T-helper 2 cell (primary cell): ENCODE measurements around the gene USP46.

Experiments
- DNase-seq, 5 experiments: peaks; one replicate each; pipeline versions ENCODE4 v3.0.0 to v3.0.0-alpha.2; 2012 to 2022

The USP46 gene

DNA sequence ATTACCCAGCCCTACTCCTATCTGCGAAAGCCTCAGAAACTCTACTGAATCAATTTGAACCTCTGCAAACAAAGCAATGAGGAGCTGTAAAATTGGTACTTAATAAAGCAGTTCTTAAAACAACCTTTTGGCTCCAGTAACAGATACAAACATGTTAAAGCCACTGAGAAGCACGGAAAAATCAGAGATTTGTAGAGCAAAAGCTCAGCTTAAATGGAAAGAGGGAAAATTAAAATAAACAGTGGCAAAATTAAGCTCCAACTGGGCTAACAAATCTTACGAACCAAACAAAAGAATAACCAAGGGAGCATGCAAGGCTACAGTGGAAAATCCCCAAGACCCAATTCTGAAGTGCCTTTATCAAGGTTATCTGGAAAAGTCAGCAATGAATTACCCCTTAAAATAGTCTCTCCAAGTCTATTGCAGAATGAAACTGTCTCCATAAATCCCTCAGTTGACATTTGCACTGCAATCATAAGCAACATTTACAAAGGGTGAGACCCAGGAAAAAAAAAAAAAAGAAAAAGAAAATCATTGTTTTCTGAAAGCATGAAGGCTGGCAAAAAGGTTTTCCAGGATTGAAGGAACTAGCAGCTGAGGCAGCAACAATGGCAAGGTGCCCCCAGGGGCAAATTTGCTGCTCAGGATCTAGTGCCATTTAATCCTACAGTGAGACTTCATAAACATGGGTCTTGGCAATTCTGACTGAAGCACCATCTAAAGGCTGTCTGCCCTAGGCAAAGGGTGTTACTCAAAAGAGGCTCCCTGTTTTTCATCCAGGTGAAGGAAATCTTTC, 40.1 kb downstream of the USP46 start:
- DNase-seq, result no peak

DNA sequence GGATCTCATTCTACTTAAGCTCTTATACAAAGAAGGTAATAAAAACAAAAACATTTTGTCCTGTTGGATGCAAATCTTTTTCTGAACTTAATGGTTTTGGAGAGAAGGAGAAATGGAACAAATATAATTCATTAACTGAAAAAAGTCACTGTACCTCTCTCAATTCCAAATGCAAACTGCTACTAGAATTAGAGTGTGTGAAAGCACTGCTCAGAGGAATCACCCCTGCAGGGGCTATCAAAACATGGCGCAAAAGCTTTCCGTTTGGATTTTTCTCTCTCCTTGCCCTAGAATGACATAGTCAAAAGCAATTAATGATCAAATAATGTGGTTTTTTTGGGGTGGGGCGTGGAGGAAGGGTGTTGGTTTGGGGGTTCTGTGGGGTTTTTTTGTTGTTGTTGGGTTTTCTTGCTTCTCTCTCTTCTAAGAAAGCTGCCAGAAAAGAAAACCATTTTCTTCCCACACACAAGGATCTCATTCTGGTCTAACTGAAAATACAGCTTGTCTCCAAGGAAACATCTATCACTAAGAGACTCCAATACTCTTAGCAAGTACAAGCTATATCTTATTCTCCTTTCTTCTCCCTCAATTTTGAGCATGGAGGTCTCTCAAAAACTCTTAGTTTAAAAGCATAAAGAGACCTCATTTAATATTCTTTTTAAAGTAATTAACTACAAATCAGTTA, 41.6 kb downstream of the USP46 start:
- peak in 2 of 5 experiments; percentile 3 to 5 for DNase-seq

DNA sequence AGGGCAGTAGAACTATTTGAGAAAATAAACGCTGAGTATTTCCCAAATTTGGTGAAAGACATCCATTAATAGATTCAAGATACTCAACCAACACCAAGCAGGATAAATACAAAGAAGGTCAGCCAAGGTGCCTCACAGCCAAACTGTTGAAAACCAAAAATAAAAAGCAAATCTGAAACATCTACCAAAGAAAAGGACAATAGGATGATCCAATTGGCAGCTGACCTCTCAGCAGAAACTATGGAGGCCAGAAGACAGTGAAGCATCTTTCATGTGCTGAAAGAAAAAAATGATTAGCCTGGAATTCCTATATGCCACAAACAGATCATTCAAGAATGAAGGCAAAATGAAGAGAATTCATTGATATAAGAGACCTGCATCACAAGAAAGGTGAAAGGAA, 44.9 kb downstream of the USP46 start:
- DNase-seq, result no peak

DNA sequence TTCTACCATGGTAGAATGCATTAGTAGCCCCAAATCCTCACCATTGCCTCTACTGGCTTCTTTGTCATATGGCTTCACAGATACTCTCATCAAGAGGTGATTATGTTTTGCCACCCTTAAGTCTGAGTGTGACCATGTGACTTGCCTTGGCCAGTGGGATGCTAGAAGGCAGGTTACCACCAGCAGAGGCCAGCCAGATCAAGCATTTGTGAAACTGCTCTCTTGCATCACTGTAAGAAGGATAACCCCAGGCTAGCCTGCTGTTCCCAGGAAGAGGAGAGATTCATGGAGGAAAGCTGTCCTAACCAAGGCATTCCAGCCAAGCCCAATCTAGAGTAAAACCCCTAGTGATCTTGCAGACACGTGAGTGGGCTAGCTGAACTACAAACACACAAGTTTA, 46.8 kb downstream of the USP46 start:
- DNase-seq, result no peak

DNA sequence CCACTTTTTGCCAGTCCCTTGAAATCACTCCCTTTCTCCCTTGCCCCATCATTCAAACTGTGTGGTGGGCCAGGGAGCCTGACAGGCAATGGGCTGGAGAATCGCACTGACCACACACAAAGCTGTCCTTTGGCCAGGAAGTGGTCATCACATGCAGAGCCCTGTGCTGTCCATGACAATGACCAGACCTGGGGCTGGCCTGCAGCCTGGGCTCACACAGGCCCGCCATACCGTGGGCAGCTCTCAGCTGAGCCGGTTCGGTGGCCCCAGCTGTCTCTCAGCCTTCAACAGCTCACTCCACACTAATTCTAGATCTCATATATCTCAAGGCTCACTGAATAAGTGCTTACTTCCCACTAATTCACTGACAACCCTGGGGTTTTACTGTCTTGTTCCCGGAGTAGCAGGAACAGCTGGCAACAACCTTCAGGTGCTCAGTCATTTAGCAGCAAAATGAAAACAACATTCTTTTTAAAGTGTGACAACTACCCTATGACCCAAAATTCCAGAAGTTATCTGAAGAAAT, 48.0 kb downstream of the USP46 start:
- DNase-seq, result no peak

DNA sequence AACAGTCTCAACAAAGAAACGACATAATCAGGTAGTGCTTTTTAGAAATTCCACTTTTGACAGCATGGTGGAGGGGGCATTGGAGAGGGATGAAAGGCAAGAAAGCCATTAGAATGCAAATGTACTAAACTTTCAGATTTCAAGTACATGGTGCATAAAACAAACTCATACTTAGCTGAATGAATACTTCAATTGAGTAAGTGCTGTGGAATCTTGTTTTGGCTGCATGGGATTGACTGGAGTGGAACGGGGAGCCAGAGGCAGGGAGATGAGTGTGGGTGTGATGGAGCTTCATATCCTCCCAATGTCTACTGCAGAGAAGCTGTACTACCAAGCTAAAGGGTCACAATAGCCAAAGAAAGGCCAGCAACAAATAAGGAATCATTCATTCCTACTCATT, 52.4 kb downstream of the USP46 start:
- no peak for DNase-seq

DNA sequence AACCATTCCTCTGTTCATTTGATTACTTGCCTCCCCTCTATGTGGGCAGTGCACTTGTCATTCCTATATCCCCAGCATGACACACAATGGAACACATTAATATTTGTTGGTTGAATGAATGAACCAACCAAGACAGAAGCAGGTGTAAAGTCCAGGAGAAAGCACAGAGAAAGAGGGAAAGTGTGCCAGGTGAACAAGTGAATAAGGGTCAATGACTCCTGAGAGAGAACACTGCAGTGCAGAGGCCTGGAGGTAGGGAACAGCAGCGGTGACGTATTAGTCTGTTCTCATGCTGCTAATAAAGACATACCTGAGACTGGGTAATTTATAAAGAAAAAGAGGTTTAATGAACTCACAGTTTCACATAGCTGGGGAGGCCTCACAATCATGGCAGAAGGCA, 53.1 kb downstream of the USP46 start:
- no peak for DNase-seq

DNA sequence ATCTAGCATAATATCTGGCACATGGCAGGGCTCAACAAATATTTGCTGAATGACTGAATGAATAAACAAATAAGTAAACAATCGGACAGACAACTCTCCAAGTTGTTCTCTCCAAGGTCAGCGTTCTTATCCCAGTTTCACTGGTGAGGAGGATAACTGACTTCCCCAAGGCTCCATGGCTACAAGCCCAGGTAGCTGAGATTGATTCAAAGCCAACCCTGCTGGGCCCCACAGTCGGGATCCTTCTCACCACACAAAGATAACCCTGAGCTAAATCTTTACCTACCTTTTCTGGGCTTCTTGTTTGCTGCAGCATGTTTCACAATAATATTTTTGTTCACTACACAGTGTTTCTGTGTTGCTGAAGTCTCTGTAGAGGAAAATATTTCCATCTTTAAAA, 54.9 kb downstream of the USP46 start:
- no peak for DNase-seq

DNA sequence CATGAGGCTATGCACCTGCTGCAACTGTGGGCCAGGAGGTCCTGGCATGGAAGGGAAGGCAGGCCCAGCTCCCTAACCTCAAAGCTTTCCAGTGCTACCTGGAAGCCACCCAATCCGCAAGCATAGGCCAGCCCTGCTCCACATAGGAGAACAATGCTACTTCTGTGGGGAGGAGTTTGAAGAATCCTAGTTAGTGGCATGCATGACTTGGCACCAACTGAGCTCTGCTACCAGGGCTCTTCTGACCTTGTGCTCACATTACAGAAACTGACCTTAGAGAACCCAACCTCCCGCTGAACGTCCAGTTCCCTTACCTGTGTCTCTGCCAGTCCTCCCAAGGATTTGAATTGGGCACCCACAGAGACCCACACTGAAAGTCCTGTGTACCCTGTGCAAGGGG, 58.8 kb downstream of the USP46 start:
- no peak for DNase-seq

DNA sequence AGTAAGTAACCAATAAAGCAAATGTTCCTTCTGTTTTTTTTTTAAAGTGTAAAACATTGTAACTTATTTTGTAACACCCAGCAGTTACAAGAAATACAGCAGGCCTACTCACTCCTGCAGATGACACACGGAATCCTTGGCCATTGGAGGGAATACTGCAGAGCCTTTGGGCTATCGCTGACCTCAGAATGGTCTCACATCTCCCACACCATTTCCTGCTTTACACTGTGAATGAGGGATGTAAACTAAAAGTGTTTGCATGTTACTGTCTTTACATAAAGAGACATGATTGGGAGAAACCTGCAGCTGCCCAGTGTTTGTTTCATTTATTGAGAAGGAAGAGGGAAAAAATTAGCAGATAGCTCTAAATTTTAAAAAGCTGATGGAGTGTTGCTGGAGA, 64.1 kb downstream of the USP46 start:
- no peak for DNase-seq

DNA sequence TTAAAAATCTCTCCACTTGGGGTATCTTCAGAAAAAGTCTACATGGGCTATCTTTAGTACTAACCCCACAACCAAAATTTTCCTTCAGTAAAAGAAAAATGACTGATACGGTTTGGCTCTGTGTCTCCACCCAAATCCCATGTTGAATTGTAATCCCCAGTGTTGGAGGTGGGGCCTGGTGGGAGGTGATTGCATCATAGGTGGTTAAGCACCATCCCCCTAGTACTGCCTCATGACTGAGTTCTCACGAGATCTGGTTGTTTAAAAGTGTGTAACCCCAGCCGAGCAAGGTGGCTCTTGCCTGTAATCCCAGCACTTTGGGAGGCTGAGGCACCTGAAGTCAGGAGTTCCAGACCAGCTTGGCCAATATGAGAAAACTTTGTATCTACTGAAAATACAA, 66.8 kb downstream of the USP46 start:
- no peak for DNase-seq

DNA sequence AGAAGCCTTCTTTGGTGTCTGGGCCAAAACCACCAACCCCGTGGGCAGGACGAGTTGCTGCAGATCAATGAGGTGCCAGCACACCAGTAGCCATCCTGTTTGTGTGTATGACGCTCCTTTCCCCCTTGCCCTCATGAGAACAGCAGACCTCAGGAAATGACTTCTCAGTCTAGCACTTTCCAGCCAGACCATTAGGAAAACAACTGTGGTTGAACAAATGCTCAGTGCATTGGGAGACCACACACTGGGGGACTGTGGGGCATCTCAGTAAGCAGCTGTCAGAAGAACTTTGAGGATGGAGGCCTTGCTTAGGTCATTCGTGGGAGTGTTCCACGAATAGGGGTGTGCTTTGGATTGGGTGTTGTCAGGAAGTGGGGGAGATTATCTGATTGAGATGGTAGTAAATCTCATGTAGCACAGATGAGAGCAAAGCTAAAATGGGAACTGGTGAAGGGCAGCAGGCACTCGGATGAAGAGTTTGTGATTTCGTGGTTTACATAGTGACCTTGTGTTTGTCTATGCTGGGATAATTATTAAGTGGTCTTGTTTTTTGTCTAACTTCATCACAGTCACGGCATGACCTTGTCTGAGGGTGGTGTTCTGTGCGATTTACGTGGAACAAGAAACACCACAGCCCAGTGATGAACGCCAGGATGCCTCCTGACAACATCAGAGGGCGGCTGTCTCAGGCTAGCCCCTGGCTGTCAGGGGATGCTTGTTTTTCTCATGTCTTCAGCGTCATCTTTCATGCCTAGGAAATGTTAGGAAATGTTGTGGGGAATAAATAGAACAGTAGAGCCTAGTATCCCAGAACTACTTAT, 70.1 kb downstream of the USP46 start:
- DNase-seq, result peak in 4 of 5 experiments; percentile 10 to 76 (median 38)

DNA sequence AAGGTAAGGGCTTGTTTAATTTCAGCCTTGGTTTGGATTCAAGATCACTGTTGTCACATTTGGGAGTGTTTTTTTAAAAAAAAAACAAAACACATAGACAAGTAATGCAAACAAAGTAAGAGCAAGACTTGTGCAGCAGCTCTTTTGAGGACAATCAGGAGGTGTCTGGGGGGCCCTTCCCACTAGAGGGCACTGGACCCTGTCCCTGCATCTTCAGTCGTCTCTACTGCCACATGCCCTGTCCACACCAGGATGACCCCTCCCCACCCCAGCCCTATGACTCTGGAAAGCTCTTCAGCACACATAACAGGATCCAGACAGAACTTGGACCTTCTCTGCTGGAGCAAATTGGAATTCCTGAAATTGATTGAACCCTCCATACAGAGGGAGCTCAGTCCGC, 71.0 kb downstream of the USP46 start:
- peak in 1 of 5 experiments; percentile 19 for DNase-seq

DNA sequence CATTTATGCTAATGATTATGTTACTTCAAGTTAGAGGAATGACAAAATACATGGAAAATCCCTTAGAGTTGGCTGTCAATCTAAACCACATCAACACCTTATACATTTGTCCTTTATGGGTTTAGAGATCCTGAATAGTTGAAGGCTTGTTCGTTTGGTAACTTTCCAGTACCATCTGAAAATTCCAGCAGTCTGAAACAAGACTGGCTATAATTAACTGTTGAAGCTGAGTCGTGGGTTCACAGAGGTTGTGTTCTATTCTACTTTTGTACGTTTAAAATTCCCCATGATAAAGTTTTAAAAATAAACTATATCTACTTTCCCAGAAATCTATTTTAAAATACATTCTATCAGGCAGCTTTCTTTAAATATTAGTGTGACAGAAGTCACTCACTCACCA, 73.0 kb downstream of the USP46 start:
- no peak for DNase-seq

DNA sequence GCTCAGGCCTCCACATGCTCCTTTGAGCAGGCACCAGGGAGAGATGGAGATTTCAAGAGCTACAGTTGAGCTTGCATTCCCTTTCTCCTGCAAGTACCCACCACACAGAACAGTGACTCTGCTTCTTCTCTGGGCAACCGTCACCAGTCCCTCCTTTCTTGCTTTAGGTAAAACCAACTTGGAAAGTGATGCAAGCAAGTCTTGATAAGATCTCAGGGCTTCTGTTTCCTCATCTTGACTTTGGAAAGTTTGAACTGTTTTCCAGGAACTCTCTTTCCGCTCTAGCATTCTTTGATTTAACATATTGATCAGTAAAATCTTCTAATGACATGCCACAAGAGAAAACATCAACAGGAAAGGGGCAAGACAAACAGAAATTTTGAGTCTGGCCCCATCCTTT, 73.7 kb downstream of the USP46 start:
- DNase-seq, result no peak

DNA sequence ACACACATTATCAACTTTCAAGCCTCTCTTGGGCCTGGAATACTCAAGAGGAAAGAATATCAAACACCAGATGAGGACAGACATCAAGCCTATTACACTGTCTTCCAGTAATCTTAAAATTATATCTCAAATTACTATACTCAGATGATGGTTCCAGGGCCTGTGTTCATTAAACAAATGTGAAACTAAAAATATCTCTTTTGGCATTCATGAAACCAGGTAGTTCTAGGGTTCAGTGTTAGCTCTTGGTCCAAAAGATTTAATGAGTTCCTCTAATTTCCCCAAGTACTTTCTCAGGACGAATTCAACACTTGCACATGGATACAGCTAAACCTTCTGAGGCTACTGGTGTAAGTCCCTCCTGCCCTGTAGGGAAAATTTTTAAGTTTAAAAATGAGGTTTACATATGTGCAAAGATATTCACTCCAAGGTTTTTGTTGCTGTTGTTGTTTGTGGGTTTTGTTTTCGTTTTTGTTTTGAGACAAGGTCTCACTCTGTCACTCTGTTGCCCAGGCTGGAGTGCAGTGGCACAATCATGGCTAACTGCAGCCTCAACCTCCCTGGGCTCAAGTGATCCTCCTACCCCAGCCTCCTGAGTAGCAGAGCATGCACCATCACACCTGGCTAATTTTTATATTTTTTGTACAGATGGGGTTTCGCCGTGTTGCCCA, 79.4 kb downstream of the USP46 start:
- no peak for DNase-seq

DNA sequence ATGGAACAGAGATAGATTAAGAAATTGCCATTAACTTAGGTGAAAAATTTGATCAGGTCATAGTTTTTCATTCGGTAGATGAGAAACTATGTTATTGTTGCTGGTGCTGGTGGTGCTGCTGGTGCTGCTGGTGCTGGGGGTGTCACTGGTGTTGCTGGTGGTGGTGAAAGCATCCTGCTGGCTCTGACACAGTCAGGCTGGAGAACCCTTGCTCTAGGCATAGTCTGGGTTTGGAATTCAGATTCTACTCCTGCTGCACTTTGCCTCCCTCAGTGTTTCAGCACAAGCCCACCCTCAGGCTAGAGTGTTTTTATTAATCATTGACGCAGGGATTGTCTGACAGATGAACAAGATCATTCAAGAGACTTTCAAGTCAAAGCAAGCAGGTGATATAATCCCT, 80.2 kb downstream of the USP46 start:
- no peak for DNase-seq

DNA sequence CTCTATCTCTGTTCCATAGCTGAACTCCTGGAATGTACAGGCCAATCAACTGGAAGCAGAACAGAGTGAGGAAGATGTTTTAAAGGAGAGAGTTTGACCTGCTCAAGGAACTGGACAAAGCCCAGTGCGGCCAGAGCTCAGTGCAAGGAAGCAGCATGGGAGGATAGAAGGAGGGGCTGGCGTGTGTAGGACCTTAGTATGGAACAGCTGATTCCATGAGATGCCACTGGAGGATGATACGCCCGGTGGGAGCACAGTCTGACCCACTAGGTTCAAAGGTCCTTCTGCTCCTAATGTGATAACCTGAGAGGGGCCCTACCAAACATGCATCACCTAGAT, 81.5 kb downstream of the USP46 start:
- no peak for DNase-seq

DNA sequence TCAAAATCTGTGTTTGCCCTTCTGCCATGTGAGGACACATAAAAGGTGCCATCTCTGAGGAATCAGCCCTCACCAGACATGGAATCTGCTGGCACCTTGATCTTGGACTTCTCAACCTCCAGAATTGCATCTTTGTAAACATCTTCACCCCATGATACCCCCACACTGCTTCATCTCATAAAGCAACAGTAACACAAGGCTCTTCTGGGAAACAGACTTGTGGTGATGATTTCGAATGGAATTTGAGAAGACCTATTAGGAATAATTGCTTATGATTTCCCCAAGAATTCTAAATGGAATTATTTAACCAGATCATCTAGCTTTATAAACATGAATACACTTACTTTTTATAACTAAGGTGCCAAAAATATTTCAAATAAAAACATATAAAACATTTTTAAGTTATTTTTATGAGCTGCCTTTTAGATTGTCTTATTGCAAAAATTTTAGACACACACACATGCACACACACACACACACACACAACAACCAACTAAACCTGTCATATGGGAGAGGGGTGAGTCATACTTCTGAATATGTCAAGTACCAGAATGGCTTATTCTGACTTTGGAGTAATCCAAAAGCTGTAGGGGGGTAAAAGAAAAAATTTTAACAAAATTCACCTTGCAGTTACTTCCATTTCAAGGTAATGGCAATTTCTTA, 82.0 kb downstream of the USP46 start:
- peak in 1 of 5 experiments; percentile 3 for DNase-seq

DNA sequence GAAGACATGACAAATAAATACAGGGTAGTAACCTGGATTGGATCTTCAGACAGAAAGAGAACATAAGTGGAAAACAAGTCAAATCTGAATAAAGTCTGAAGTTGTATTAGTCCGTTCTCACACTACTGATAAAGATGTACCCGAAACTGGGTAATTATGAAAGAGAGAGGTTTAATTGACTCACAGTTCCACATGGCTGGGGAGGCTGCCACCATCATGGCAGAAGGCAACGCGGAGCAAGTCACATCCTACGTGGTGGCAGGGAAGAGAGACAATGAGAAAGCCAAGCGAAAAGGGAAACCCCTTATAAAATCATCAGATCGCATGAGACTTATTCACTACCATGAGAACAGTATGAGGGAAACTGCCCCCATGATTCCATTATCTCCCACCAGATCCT, 82.8 kb downstream of the USP46 start:
- no peak for DNase-seq

DNA sequence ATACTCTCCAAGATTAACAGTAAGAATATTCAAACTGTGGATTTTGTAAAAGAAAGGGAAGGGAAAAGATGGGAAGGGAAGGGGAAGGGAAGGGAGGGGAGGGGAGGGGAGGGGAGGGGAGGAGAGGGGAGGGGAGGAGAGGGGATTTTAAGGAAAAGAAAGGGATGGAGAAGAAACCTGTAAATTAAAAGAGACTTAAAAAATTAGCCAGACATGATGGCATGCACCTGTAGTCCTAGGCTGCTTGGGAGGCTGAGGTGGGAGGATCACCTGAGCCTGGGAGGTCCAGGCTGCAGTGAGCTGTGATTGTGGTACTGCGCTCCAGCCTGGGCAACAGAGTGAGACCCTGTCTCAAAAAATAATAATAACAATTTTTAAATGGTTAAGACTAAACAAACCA, 83.7 kb downstream of the USP46 start:
- no peak for DNase-seq

DNA sequence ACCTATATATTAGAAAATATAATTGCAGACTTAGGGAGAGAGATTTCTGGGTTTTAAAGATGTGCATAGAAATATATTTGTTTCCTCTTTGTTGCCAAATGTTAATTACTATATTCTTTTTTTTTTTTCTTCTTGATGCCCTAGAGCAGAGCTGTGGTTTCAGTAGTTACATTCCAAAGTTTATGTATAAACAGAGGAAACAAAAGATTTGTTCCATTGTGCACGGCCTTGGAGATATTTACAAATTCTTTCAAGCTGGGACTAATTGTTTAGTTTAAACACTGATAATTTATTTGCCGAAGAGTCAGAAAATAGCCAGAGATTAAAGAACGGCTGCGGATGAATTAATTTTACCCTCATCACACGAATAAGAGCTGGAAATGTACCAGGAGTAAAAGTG, 85.1 kb downstream of the USP46 start:
- DNase-seq, result no peak
